Peyer's patch (tissue), 4 donors: ENCODE data around the gene CYS1.

Experiments
- CTCF ChIP-seq, 6 experiments: fragments of 450-650 bp in 4 of 6; fragments of 200-600 bp in 2 of 6; sonication (generic) in 1 of 6; IDR thresholded peaks; one replicate each; pipeline ENCODE4 v1.5.1; 2017 to 2019; ENCODE audit warnings: antibody characterized with exemption in 6 of 6, mild to moderate bottlenecking in 3 of 6, moderate library complexity in 1 of 6
- POLR2A ChIP-seq, 2 donors: fragments of 450-650 bp; IDR thresholded peaks; one replicate each; pipeline ENCODE4 v1.5.1; 2017; ENCODE audit warnings: antibody characterized with exemption in 2 of 2, mild to moderate bottlenecking in 2 of 2, moderate library complexity in 2 of 2

GRCh38 chr2:10075101-10075500 lies 5.1 kb downstream of the CYS1 start:
- TF ChIP-seq POLR2A (IDR thresholded peaks at IDR 0.05) (no peak), CTCF (IDR thresholded peaks at IDR 0.05) (no peak)
